A673 (cell line): ENCODE data around the gene UBA1.

Experiments used
- EZH2 ChIP-seq: fragments of 200-600 bp; sonication (generic); IDR thresholded peaks from 2 replicates; pipeline ENCODE4 v1.6.1; 2017; ENCODE audit warnings: borderline replicate concordance, low read depth, mild to moderate bottlenecking, mixed read lengths, antibody characterized with exemption, low read length; ENCODE audit not compliant: poor library complexity, severe bottlenecking
- TF ChIP-seq, protein P1 (sequence below): fragments of 300-800, 200-600 bp; sonication (generic); conservative IDR thresholded peaks from 2 replicates; pipeline ENCODE4 v1.5.1; 2017; ENCODE audit warnings: low read depth, mild to moderate bottlenecking, antibody characterized with exemption, low read length, moderate library complexity, mixed read lengths

DNA sequence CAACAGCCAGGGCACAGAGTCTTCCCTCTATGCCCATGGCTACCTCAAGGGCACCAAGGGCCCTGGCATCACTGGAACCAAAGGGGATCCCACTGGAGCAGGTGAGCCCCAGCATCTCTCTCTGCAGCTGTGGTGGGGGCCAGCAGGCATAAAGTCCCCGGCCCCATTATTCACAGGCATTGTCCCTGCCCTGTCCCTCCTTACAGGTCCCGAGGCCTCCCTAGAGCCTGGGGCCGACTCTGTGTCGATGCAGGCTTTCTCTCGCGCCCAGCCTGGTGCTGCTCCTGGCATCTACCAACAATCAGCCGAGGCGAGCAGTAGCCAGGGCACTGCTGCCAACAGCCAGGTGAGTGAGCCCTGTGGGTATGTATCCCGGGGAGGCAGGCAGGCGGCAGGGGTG is 12.3 kb upstream of the UBA1 start:
- TF ChIP-seq, protein P1, sequence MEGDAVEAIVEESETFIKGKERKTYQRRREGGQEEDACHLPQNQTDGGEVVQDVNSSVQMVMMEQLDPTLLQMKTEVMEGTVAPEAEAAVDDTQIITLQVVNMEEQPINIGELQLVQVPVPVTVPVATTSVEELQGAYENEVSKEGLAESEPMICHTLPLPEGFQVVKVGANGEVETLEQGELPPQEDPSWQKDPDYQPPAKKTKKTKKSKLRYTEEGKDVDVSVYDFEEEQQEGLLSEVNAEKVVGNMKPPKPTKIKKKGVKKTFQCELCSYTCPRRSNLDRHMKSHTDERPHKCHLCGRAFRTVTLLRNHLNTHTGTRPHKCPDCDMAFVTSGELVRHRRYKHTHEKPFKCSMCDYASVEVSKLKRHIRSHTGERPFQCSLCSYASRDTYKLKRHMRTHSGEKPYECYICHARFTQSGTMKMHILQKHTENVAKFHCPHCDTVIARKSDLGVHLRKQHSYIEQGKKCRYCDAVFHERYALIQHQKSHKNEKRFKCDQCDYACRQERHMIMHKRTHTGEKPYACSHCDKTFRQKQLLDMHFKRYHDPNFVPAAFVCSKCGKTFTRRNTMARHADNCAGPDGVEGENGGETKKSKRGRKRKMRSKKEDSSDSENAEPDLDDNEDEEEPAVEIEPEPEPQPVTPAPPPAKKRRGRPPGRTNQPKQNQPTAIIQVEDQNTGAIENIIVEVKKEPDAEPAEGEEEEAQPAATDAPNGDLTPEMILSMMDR, result no peak
- TF ChIP-seq EZH2, result no peak
